ENCODE measurements around the gene CCL8.
A peak's percentile ranks its signal among the peaks of the same experiment; 100 is the strongest.
"Not testable (repeated sequence)": the region's sequence is repeated elsewhere in the genome, so short reads cannot be mapped to it uniquely, and the experiment has no call there.

CCL8 gene

GRCh38 chr17:34318474-34318873 is 761 bp upstream of the CCL8 start:
- peak in 1 of 2 donors; percentile 20 for DNase-seq

GRCh38 chr17:34321964-34322363 is 2.7 kb downstream of the CCL8 start:
- DNase-seq, result no peak

GRCh38 chr17:34327580-34327979 is 8.3 kb downstream of the CCL8 start:
- DNase-seq, result not testable (repeated sequence)

- no peak for DNase-seq
These were observed 18.5 kb downstream of the CCL8 start for GRCh38 chr17:34337701-34338100.

GRCh38 chr17:34339138-34339770 is 20.0 kb downstream of the CCL8 start:
- DNase-seq, result no peak

- DNase-seq, result no peak
These were observed 22.7 kb downstream of the CCL8 start for GRCh38 chr17:34341916-34342315.

- DNase-seq, result no peak
These were observed 27.8 kb downstream of the CCL8 start for GRCh38 chr17:34347063-34347462.

- no peak for DNase-seq
These were observed 30.5 kb downstream of the CCL8 start for GRCh38 chr17:34349751-34350150.

GRCh38 chr17:34351096-34351495 is 31.9 kb downstream of the CCL8 start:
- DNase-seq, result no peak

- DNase-seq, result no peak
These were observed 33.0 kb downstream of the CCL8 start for GRCh38 chr17:34352191-34352590.

GRCh38 chr17:34354637-34355036 is 35.4 kb downstream of the CCL8 start:
- no peak for DNase-seq

GRCh38 chr17:34356194-34356593 is 37.0 kb downstream of the CCL8 start, which contains the start of gene CCL13:
CCL13 (plus strand) TSS chr17:34356480; CDS start chr17:34356527, 47 bp downstream.
- no peak for DNase-seq

GRCh38 chr17:34357398-34357797 is 38.2 kb downstream of the CCL8 start:
- no peak for DNase-seq

GRCh38 chr17:34358631-34359030 is 39.4 kb downstream of the CCL8 start:
- DNase-seq, result no peak

- no peak for DNase-seq
These were observed 41.5 kb downstream of the CCL8 start for GRCh38 chr17:34360601-34361270.

- DNase-seq, result peak; percentile 67 to 85
These were observed 42.3 kb downstream of the CCL8 start for GRCh38 chr17:34361478-34362061.

GRCh38 chr17:34363183-34363661 is 44.0 kb downstream of the CCL8 start, which contains the start of gene CCL1:
CCL1 (minus strand) TSS chr17:34363233; CDS start chr17:34363161, 72 bp downstream.
- no peak for DNase-seq

GRCh38 chr17:34364751-34365150 is 45.5 kb downstream of the CCL8 start:
- no peak for DNase-seq

- DNase-seq, result no peak
These were observed 46.1 kb downstream of the CCL8 start for GRCh38 chr17:34365340-34365739.

- DNase-seq, result no peak
These were observed 46.8 kb downstream of the CCL8 start for GRCh38 chr17:34366010-34366409.

GRCh38 chr17:34366529-34367107 is 47.4 kb downstream of the CCL8 start:
- no peak for DNase-seq

- no peak for DNase-seq
These were observed 48.4 kb downstream of the CCL8 start for GRCh38 chr17:34367486-34368195.

Data from stimulated activated CD4-positive, alpha-beta T cell treated with anti-CD3 and anti-CD28 coated beads, Interleukin-2, amount 100 ng/mL, for 24 hours (primary cell).